Activated CD8-positive, alpha-beta memory T cell treated with anti-CD3 and anti-CD28 coated beads for 24 hours (primary cell): ENCODE data around the gene RASGRF1.
"Not testable (repeated sequence)": the region's sequence is repeated elsewhere in the genome, so short reads cannot be mapped to it uniquely, and the experiment has no call there.

Source experiments
- DNase-seq: peaks from one replicate; pipeline ENCODE4 v3.0.0-alpha.2; 2020

Gene RASGRF1, protein sequence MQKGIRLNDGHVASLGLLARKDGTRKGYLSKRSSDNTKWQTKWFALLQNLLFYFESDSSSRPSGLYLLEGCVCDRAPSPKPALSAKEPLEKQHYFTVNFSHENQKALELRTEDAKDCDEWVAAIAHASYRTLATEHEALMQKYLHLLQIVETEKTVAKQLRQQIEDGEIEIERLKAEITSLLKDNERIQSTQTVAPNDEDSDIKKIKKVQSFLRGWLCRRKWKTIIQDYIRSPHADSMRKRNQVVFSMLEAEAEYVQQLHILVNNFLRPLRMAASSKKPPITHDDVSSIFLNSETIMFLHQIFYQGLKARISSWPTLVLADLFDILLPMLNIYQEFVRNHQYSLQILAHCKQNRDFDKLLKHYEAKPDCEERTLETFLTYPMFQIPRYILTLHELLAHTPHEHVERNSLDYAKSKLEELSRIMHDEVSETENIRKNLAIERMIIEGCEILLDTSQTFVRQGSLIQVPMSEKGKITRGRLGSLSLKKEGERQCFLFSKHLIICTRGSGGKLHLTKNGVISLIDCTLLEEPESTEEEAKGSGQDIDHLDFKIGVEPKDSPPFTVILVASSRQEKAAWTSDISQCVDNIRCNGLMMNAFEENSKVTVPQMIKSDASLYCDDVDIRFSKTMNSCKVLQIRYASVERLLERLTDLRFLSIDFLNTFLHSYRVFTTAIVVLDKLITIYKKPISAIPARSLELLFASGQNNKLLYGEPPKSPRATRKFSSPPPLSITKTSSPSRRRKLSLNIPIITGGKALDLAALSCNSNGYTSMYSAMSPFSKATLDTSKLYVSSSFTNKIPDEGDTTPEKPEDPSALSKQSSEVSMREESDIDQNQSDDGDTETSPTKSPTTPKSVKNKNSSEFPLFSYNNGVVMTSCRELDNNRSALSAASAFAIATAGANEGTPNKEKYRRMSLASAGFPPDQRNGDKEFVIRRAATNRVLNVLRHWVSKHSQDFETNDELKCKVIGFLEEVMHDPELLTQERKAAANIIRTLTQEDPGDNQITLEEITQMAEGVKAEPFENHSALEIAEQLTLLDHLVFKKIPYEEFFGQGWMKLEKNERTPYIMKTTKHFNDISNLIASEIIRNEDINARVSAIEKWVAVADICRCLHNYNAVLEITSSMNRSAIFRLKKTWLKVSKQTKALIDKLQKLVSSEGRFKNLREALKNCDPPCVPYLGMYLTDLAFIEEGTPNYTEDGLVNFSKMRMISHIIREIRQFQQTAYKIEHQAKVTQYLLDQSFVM (N-terminal part only)

GRCh38 chr15:79090487-79091203 lies at the start of gene RASGRF1:
Gene RASGRF1, minus strand, starts transcription at chr15:79090780. Its CDS starts 282 bp downstream, at chr15:79090498.
- peak; percentile 53 for DNase-seq

- DNase-seq = no peak
Measured at GRCh38 chr15:79136434-79137046, 46.0 kb upstream of the RASGRF1 start.

DNA sequence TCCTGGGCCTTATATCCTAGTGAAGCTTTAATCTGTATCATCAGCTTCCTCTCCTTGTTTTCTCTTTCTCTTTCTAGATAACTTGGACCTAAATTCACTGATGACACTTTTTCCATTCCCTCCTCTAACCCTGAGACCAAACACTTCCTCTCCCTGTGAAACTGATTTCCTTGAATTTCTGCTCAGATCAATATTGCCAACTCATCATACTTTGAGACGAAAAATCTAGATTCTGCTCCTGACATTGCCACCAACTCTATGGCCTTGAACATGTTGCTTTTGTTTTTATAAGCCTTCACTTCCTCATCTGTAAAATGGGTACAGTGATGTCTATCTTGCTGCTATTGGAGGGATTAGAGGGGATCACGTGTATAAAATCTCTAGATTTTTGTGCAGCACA lies 42.7 kb upstream of the RASGRF1 start:
- DNase-seq = no peak

DNA sequence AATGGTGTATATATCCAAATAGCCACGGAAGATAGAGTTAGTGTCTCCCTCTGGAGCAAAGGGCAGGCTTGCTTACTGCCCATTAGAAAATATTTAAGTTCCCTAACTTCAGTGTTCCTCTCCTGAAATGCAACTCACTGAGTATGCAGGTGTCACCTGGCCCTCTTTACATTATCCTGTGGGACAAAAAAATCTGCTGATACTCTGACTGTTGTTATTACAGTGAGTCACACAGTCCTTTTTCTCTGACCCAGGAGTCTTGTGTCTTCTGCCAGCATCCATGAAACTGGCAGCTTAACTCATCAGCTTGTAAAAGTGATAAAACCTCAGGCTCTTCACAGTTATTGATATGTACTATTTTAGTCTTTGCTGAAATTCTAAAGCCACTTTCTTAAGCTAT lies 42.2 kb upstream of the RASGRF1 start:
- DNase-seq = no peak

DNA sequence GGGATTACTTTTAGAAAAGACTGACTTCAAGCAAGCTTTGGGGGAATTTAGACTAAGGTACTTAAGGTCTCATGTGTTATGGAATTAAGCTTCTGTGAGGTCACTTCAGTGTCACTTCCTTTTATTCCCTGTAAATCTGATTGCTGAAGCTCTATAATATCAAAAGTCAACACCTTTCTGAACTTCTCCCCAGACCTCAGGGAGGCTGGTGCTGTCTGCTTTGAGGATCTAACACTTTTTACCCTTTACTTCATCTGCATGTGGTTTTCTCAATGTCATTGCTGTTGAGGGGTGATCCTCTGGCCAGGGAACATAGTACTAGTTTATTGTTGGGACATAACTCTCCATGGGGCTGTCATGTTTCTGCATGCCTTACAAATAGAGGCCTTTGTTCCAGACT lies 41.8 kb upstream of the RASGRF1 start:
- DNase-seq = no peak

- DNase-seq = no peak
Measured at GRCh38 chr15:79130535-79131130, 40.1 kb upstream of the RASGRF1 start.

DNA sequence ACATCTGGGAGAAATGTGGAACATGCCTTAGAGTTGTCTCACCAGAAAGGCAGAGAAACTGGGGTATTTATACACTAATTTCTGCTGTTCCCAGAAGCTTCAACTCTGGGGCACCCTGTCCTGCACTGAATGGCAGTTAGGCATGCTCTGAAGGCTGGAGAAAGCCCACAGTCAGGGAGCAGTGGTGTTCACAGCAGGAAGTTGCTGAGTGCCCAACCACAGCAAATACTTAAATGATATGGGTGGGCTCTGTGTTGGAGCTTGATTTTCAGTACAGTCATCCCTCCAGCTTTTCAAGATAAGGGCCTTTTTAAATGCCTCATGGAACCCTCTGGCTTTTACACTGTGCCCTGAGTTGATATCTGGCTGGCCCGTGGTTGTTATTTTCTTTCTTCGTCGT lies 38.7 kb upstream of the RASGRF1 start:
- no peak for DNase-seq

DNA sequence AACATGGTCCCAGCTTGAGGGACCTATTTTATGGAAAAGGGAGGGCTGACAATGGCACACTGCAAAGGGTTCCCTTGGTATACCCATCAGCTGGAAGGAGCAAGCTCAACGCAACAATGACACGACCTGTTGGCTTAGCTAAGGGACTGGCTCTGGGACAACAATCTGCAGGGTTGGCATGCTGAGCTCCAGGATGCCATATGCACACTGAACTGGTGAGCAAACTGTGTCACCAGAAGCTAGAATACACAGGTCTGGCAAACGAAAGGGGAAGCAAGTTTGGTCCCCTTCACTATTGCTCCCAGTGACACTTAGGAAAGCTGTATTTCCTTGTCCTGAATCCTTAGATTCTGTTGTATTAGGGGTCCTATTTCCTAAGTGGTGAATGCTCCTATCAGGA lies 38.0 kb upstream of the RASGRF1 start:
- DNase-seq = no peak

- DNase-seq = no peak
Measured at GRCh38 chr15:79124388-79124787, 33.8 kb upstream of the RASGRF1 start.

- no peak for DNase-seq
Measured at GRCh38 chr15:79122991-79123390, 32.4 kb upstream of the RASGRF1 start.

GRCh38 chr15:79122391-79122790 lies 31.8 kb upstream of the RASGRF1 start:
- DNase-seq = no peak

DNA sequence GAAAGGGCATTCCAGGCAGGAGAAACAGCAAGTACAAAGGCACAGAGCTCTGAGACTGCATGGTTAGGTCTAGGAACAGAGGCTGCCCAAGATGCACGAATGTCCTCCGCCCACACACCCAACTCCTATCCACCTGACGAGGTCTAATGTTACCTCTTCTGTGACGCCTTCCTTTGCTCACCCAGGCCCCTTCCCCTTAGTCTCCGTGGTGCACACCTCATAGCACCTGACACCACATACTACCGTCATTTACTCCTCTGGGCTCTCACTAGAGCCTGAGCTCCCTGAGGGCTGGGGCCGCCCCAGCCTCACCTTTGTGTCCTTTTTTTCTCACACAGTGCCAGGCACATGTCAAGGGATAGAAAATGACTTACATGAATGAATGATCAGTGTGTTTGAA lies 31.0 kb upstream of the RASGRF1 start:
- DNase-seq = no peak

DNA sequence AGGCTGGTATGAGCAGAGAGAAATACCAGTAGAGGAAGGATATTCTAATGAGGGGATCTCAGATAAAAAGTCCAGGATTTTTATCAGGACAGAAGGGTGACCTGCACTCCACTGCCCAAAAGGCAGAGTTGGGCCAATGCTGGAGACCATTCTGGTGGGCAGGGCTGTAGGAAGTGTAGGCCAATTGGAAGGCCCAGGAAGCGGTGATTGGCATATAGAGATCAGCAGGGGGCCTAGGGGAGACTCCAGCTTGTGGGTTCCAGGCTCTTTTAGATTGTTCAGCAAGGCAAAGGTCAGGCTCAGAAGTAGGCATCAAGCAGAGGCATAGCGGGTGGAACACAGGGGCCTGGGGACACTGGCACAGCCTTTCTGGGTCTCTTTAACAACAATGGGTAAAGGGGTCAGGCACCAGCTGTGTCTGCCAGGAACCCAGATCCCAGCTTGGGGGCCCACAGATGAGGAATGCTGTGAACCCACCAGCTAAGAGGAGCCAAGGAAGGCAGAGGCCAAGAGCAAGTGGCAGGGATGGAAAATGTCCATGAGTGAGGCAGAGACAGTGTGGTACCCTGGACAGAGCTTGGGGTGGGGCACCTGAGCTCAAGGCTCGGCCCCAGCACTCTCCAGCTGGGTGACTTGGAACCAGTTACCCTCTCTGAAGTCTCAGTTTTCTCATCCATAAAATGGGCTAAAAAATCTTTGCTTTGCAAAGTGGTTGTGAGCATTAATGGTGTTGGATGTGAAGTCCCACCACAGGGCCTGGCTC lies 27.0 kb upstream of the RASGRF1 start:
- DNase-seq = no peak

DNA sequence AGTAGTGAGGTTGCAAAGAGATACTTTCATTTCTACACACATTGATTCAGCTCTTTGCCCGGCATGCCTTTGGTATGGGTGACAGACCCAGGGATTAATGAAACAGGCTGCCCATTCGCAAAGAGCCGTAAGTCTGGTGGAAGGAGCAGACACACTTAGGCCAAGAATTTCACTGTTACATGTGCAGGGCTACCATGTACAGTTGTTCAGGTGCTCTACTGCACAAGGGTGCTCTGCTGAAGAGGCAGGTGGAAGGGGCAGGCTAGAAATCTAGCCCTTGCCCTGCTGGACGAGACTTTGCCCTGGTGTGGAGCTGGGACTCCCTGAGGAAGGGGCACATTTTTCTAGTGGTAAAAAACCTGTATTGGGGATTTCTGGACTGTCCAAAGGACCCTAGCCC lies 26.2 kb upstream of the RASGRF1 start:
- DNase-seq = no peak

GRCh38 chr15:79115986-79116665 lies 25.5 kb upstream of the RASGRF1 start:
- peak; percentile 13 for DNase-seq

GRCh38 chr15:79113831-79114230 lies 23.3 kb upstream of the RASGRF1 start:
- DNase-seq = no peak

DNA sequence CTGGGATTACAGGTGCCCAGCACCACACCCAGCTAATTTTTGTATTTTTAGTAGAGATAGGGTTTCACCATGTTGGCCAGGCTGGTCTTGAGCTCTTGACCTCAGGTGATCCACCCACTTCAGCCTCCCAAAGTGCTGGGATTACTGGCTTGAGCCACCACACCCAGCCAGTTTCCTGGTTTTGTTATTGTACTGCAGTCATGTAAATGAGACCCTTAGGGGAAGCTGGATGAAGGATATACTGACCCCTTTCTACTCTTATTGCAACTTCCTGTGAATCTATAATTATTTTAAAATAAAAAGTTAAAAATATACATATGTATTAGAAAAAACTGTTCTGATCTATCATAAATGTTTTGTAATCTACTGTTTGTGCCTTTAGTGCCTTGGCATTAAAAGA lies 20.8 kb upstream of the RASGRF1 start:
- not testable (repeated sequence) for DNase-seq

DNA sequence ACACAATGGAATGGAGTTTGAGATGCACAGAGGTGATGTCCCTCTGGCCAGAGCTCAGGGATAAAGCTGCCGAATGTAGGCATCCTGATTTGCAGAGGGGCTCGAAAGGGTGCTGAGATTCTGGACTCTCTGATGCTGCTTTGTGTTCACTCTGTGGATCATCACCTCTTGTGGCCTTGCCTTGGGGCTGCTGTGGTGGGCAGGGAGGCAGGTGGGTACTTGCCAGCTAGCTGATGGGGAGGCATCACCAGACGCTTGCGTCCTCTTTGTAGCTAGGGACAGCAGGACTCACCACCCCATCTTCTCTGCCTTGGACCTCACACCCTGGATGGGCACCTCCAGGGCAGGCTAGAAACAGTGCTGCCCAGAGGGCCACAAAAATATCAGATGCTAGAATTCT lies 14.6 kb upstream of the RASGRF1 start:
- DNase-seq = peak; percentile 21

DNA sequence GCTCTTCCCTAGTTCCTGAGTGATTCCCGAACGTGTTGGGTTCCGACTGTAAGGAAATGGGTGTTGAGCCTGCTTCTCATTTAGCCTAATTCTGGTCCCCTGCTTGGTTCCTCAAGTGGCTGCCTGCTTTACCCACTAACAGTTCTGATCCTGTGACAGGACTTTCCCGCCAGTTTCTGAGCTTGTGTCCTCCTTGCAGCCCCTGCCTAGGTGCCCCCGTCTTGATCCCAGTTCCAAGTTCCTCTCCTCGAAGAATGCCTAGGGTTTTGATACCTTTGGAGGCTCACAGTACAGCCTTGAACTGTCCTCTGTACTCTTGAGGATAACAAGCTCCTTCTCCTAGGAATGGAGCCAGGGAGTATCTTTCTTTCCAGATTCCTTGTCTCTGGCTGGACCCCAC lies 12.0 kb upstream of the RASGRF1 start:
- DNase-seq = no peak

GRCh38 chr15:79101866-79102581 lies 11.4 kb upstream of the RASGRF1 start:
- no peak for DNase-seq
